ENCODE results near the gene MBNL1.

DNA sequence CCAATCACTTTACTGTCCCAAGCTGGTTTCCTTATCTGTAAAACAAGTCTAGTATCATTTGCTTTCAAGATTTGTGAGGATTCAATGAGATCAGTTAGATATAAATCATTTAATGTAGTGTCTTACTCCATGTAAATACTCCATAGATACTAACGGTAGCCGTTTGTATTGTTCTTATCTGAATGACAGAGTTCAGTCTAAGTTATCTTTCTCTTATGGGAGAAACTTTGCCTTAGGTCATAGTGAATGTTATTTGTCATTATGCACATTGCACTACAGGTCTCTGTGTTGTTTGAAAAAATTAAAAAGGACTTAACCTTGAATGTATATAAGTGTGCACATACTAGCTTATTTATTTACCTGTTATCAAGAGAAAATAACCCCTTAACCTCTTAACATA, 44.7 kb downstream of the MBNL1 start:
- TF ChIP-seq, protein P1, sequence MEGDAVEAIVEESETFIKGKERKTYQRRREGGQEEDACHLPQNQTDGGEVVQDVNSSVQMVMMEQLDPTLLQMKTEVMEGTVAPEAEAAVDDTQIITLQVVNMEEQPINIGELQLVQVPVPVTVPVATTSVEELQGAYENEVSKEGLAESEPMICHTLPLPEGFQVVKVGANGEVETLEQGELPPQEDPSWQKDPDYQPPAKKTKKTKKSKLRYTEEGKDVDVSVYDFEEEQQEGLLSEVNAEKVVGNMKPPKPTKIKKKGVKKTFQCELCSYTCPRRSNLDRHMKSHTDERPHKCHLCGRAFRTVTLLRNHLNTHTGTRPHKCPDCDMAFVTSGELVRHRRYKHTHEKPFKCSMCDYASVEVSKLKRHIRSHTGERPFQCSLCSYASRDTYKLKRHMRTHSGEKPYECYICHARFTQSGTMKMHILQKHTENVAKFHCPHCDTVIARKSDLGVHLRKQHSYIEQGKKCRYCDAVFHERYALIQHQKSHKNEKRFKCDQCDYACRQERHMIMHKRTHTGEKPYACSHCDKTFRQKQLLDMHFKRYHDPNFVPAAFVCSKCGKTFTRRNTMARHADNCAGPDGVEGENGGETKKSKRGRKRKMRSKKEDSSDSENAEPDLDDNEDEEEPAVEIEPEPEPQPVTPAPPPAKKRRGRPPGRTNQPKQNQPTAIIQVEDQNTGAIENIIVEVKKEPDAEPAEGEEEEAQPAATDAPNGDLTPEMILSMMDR (IDR thresholded peaks at IDR 0.05), result no peak
- TF ChIP-seq POLR2A (IDR thresholded peaks at IDR 0.05), result no peak
